ENCODE data around the gene TMPRSS13.
"Not testable (repeated sequence)": the region's sequence is repeated elsewhere in the genome, so short reads cannot be mapped to it uniquely, and the experiment has no call there.

Gene TMPRSS13

DNA sequence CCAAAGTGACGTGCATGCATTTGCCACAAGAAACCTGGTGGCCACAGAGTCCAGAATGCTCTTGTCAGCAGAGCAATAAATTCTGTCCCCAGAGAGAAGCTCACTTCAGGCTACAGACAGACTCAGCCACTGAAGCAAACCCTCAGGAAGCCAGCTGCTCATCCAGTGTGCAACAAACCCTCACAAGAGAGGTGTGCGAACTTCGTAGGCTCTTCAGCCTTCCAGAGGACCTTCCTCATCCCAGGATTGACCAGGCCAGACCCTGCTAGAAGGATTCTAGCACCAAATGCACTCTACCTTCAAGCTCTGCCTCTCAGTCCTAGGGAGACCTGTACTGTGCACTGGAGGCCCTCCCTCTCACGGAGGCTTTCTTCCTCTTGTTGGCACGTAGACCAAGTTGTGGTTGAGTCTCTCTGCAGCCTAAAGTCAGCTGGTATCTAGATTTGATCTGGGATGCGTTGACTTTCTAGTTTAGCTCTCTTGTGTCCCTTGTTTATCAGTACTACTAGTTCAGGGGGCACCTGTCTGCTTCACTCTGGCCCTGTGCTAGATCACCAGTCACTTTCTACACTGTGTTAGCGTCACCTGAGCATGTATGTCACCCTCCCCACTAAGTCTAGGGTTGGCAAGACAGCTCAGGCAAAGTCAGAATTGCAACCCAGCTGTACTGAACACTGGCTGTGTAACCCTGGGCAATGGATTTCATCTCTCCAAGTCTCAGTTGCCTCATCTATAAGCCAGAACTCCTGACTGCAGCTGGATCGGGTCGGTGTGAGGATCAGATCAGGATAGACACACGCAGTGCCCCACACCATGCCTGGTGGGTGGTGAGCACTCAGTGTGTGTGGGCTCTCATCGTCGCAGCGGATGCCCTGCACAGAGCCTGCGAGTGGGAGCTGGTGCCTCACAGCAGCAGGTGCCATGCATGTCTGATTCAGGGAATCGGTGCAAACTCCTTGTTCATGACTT lies 22.1 kb upstream of the TMPRSS13 start:
- DNase-seq (ENCODE audit: low read depth in 2 of 2), result no peak

DNA sequence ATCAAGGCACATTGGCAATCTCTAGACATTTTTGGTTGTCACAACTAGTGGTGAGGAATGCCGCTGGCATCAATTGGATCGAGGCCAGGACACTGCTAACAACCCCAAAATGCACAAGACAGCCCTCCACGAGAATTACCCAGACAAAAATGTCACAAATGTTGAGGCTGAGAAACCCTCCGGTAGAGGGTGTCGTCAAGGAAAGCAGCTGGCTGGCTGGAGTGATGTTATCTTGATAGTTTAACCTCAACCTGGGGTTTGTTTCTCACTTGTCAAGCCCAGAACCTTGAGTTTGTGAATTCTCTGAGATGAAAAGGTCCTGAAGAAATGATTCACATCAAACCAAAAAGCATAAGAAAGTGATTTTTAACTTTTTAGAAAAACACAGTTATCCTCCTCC lies 21.1 kb upstream of the TMPRSS13 start:
- peak in 1 of 2 donors; percentile 39 for DNase-seq (ENCODE audit: low read depth in 2 of 2)

DNA sequence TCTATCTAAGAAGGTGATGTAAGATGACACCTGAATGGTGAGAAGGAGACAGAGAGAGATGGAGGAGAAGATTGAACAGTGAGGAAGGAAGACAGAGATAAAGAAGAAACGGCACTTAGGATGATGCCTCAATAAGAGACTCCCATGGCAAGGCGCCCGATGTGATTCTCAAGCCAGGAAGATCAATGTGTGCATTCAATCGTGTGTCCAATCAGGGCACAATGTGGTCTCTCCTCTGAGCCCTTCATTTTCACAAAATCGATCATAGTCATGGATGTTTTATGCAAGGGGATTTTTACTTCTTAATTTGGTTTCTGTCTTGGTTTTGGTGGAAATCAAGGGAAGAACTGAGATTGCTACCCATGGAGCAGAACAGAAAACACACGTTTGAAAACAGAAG lies 19.9 kb upstream of the TMPRSS13 start:
- DNase-seq (ENCODE audit: low read depth in 2 of 2), result no peak

DNA sequence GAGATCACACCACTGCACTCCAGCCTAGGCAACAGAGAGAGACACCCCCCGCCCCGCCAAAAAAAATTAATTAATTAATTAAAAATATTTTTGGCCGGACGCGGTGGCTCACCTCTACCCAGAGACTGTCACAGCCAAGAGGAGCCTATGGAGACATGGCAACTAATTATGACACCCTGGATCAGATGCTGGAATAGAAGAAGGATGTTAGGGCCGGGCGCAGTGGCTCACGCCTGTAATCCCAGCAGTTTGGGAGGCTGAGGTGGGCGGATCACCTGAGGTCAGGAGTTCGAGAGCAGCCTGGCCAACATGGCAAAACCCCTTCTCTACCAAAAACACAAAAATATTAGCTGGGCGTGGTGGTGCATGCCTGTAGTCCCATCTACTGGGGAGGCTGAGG lies 19.3 kb upstream of the TMPRSS13 start:
- not testable (repeated sequence) for DNase-seq (ENCODE audit: low read depth in 2 of 2)

DNA sequence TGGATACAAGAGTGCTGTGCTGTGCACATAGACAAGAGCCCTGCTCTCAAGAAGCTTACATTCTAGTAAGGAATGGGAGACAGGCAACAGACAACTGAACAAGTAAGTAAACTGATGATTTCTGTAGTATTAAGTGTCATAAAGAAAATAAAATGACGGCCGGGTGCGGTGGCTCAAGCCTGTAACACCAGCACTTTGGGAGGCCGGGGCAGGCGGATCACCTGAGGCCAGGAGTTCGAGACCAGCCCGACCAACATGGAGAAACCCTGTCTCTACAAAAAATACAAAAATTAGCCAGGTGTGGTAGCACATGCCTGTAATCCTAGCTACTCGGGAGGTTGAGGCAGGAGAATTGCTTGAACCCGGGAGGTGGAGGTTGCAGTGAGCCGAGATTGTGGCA lies 18.5 kb upstream of the TMPRSS13 start:
- not testable (repeated sequence) for DNase-seq (ENCODE audit: low read depth in 2 of 2)

DNA sequence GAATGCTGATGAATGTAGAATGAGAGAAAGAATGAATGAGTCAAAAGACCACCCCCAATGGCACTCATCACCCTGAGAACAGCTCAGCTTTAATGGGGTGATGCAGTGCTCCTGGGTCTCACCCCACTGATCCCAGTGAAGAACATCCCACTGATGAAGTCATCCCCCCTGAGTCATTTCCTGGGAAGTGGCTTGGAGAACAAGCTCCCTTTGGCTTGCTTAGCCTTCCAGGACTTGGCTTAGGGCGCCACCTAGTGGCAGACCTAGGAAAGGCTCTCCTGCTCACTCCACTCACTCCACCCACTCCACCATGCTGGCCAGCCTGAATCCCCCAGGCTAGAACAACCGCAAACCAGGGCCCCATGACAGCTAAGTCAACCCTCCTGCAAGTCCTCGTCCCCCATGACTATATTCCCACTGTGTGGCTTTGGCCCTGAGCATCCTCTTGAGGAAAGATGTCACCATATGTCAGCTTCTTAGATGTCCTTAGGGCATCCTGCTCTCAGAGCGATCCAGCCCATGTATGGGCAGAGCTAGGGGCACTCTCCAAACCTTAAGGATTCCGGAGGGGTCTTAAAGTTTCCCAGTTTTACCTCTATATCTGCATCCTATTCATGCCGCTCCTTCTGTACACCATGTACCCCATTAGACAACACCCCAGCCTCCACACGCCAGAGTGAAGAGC lies 17.8 kb upstream of the TMPRSS13 start:
- peak; percentile 81 to 90 for DNase-seq (ENCODE audit: low read depth in 2 of 2)

DNA sequence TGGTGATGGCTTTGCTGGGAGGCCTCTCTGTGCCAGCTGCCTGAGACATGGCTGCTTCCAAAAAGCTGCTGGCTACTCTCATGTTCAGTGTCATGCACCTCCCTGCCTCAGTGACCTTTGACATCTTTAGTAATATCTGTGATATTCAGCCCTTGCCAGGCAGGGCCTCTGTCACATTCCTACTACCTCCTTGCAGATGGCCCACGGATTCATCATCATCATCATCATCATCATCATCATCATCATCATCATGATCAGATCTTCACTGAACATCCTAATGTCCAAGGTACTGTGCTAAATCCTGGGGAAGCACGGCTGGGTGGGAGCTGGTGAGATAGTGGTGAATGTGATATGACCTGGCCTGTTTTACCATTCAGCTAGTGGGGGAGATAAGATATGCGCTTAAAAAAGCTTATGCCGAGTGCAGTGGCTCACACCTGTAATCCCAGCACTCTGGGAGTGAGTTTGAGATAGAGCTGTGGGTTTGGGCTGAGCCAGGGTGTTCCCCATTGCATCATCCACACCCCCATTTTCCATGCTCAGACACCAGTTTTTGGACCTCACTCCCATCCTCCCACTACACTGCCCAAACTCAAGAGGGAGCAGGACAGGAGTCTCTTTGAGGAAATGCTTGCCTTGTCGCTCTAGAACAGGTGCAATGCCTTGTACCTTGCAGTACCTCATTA lies 17.1 kb upstream of the TMPRSS13 start:
- DNase-seq (ENCODE audit: low read depth in 2 of 2), result no peak

DNA sequence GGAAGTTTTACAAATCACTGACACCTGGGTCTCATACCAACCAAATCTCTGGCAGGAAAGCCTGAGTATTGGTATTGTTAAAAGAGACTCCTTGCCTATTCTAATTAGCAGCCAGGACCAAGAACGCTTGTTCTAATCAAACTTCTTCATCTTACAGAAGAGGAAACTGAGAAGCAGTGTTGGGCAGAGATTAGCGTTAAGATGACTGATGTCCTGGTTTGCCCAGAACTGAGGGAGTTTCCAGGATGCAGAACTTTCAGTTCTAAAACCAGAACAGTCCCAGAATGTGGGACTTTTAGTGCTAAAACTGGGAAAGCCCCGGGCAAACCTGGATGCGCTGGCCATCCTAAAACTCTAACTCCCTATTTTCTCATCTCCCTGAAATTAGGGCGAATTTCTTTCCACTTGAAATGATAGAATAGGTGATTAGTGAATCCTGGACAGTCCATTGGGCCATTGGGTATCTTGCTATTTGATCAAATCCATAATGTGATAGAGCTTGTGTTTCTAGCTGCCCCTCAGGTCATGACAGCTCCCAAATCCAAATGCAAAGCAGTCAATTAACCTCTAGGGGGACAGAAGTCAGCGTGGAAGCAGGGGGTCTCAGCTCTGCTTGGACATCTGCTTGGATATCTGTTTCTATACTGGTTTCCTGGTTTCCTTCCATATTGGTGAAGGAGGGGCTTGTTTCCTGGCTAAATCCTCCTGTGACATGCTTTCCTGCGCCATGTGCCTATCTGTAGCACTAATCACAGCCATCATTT lies 16.0 kb upstream of the TMPRSS13 start:
- DNase-seq (ENCODE audit: low read depth in 2 of 2), result no peak

DNA sequence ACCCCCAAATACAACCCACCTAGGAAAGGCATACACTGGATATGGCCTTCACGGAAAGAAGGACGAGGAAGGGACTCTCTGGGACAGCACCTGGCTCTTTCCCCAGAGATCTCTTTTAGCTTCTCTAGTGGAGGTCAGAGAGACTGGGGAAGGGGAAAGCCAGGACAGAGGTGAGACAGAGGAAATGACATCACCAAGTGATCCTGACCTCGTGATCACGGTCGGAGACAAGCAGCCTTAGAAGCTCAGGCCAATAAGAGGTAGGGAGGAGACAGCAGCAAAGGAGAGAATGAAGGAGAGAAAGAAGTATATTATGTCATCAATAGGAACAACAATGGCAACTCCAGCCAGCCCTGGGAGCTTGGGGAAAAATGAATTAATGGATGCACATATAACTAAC lies 15.4 kb upstream of the TMPRSS13 start:
- DNase-seq (ENCODE audit: low read depth in 2 of 2), result no peak

DNA sequence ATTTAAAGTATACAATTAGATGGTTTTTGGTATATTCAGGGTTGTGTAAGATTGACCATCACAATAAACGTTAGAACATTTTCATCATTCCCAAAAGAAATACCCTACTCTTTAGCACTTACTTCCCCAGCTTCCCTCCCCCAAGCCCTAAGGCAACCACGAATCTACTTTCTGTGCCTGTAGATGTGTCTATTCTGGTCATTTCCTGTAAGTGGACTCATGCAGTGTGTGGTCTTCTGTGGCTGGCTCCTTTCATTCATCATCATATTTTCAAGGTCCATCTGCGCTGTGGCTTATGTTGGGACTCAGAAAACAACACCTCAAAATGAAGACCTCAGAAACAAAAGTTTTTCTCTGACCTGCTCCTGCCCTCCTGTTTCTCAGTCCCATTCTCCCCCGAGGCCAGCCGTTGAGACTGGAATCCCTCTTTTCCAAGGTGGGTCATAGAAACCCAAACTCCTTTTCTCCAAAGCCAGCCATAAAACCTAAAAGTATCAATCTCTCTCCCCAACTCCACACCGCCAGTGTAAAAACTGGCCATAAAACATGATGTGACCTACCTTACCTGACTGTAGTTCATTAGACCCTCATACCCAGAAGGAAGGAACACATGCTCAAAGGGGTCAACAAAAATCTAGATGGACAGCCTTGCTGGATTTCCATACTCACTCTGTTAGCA lies 12.9 kb upstream of the TMPRSS13 start:
- DNase-seq (ENCODE audit: low read depth in 2 of 2), result no peak

DNA sequence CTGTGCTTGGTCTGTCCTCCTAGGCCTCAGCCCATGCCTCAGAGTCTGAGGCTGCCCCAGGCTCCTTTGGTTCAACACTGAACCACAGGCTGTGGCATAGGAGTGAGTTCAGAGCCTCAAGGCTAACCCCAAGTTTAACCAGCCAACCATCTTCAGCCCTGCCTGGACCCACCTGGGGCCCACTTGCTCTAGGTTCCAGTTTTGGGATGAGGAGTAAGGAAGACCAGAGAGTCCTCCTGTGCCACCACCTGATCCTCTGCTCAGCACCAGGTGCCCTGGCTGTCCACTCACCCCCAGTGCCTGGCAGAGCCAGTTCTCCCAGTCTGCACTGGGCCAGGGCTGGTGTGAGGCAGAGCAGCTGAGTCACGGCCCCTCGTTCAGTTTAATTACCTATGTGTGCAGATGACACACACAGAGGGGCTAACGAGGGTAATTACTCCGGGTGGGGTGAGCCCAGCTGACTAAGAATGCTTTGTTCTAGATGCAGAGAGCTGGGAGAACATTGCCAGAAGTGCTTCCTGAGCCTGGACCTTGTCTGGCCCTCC lies 12.0 kb upstream of the TMPRSS13 start:
- no peak for DNase-seq (ENCODE audit: low read depth in 2 of 2)

DNA sequence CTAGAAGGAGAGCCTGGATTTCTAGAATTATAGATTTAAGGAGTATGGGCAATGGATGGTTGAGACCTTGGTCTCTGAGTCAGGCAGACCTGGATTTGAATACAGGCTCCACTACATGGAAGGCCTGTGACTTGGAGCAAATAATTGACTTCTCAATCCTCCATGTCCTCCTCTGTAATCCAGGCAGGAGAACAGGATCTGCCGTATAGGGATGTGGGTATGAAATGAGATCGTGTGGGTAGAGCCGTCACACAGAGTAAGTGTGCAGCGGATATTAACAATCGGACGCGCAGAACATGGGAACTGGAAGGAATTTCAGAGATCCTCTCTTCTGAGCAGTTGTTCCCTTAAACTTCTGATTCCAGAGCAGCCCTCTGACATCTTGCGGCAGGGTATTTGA lies 11.5 kb upstream of the TMPRSS13 start:
- DNase-seq (ENCODE audit: low read depth in 2 of 2), result no peak

DNA sequence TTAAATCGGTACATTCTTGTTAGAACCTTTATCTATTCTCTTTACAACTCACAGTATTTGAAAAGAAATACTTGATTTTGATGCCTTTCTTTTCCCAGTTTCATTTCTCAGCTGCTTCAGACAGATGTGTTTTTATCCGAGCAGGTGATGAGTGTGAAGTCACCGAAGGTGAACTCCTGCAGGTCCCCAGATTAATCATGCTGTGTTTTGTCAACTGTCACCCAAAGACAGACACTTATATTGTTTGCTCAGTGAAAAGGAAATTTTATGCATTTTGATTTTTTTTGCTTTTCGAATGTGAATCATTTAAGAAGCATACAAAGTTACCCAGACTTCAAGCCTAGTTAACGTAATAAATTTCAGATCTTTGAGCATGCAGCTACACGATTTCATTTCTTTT lies 7.8 kb upstream of the TMPRSS13 start:
- DNase-seq (ENCODE audit: low read depth in 2 of 2), result no peak

DNA sequence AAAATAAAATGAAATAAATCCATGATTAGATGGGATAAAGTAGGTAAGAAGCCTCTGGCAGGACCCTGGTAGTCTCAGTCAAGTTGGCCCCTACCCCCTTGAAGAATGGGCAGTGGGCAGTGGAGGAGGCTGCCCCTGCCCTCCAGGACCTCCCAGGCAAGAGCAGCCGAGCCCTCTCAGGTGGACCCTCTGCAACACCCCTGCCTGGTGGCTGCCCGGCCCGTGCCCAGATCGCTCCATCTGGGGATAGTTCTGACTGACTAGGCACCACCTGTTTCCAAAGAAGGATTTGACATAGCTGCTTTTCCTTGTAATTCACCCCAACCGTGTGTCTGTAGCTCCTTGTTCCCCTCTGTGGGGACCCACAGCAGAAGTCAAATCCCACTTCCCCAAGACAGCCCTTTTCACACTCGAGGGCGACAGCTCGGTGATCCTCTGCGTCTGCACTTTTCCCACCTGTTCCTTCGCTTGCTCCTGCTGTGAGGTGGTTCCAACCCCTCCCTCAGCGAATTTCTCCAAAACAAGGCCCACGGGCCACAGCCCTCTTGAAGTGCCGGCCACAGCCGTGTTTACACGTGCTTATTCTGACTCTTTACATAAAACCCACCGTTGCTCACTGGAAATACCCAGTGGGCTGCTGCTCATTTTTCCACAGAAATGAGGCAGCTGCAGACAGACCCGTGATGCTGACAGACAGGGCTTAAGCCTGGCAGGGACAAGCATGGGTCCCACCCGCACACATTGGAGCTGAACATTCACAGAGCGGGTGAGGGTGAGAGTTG lies 5.5 kb upstream of the TMPRSS13 start:
- no peak for DNase-seq (ENCODE audit: low read depth in 2 of 2)

DNA sequence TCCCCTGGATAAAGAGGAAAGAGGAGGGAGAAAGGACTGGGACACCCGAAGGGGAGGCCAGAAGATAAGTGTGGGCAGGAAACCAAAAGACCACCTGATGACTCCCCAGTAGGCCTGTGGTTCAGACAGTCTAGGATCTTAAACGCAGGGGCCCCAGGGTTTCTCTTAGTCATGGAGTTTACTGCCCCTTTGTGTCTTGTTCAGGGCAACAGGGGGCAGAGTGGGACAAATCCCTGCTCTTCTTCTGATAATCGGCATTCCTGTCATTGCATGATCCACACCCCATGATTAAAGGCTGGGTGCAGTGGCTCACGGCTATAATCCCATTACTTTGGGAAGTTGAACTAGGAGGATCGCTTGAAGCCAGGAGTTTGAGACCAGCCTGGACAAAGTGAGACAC lies 4.7 kb upstream of the TMPRSS13 start:
- no peak for DNase-seq (ENCODE audit: low read depth in 2 of 2)

DNA sequence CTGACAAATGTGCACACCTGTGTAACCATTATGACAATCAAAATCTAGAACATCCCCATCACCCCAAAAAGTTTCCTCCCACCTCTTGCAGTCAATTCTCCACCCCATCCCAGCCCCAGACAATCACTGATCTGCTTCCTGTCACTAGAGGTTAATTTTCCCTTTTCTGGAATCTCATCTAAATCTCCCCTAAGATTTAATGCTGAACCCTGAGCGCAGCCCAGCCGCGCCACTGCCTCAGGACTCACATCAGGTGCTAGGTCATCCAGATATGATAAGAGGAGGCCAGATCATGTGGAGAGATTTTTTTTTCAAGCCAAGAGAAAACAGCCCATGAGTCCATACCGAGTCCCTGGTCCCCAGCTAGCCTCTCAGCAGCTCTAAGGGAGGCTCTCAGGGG lies 4.3 kb upstream of the TMPRSS13 start:
- DNase-seq (ENCODE audit: low read depth in 2 of 2), result no peak

DNA sequence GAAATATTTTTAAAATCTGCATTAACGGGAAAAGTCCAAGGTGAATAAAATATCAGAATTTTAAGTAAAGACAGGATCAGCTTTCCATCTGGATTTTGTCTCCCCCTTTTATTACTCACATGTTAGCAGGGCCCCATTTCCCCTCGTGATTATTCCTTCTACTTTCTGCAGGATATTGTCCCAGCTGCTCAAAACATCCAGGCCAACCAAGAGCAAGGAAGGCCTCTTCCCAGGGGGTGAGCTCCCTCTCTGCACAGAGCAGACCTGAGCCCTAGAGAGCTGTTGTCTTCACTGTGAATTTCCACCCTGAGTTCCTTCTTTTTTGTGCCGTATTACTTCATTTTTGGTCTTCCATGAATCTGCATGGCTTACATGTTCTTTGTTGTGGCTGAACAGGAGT lies 3.7 kb upstream of the TMPRSS13 start:
- no peak for DNase-seq (ENCODE audit: low read depth in 2 of 2)

DNA sequence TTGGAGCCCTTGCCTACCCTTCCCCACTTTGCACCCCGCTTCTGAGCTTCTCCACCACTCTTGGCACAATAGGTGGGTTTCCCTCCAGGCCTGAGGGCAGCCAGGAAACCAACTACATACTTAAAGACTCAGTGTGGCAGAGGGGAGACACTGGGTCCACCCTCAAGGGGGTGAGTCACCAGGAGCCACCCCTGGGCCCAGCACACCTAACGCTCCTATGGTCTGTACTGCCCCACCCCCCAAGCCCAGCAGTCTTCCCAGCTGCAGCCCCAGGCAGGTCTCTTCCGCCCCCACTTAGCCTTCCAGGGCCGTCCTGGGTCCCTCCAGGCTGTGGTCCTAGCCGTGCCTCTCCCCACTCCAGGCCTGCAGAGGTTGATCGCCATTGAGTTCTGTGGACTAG lies 3.2 kb upstream of the TMPRSS13 start:
- no peak for DNase-seq (ENCODE audit: low read depth in 2 of 2)

DNA sequence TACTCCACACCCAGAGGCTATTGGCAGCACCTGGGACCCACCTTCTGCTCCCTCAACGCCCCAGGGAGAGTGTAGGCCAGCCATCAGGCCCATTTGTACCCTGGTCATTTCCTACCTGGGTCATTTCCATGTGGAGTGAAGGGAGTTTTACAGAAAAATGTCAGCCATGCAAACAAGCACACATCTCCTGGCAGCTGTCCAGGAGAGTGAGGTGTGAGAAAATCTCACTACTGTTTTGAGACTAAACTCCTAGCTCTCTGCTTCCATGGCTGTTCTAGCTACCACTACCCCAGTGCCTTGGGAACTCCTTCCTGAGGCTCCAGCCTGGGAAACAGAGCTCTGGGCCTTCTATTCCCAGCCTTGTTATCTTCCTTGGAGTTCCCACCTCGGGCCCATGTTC lies 2.8 kb upstream of the TMPRSS13 start:
- DNase-seq (ENCODE audit: low read depth in 2 of 2), result peak; percentile 45 to 64

DNA sequence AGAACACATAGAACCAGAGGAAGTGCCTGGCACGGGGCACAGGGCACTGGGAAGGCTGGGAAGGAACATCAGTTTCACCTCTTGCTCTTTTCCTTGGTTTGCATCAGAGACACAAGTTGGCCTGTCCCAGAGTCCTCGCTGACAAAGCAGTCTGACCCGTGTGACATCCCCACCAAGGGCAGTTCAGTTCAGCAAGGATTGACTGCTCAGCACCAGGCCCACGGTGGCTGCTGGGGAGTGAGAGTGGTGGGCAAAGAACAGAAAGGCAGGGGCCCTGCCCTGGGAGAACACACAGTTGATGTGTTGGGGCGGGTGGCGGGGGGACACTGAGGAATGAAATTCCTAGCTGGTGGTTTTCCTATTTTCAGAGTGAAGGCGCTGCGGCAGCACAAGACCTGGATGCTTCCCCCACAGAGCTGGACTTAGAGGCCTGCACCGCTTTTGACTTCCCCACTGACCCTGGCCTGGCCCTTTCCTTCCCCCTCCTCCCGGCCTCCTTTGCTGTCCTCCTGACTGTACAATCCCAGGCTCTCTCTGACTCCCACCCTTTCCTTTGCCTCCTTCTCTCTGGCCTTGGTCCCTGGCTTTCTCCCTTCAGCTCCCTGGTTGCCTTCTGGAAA lies 2.2 kb upstream of the TMPRSS13 start:
- no peak for DNase-seq (ENCODE audit: low read depth in 2 of 2)

Data from stimulated activated CD4-positive, alpha-beta T cell treated with anti-CD3 and anti-CD28 coated beads, Interleukin-4, amount 100 ng/mL, for 48 hours (primary cell).